Esophagus muscularis mucosa (tissue), 4 donors: ENCODE measurements around the gene TSHZ3. TPM values are rescaled to one million over a fixed set of nuclear protein-coding genes. Genes with fewer than 3 reads are reported as not detected.

Source experiments
- DNase-seq: peaks from one replicate; pipeline ENCODE4 v3.0.0-alpha.2; 2017; ENCODE audit errors: extremely low spot score
- H3K27ac ChIP-seq, 4 donors: fragments of 200-600 bp; sonication (generic); replicated peaks in 1 of 4; 1 replicate in 3 of 4; 2 replicates in 1 of 4; pipeline ENCODE4 v1.5.1; 2016 to 2019; ENCODE audit warnings: mild to moderate bottlenecking in 1 of 4
- H3K27me3 ChIP-seq, 4 donors: fragments of 200-600 bp; sonication (generic); one replicate each; pipeline versions ENCODE4 v1.5.1 to v1.6.0; 2016 to 2019
- H3K36me3 ChIP-seq, 4 donors: fragments of 200-600 bp; sonication (generic); one replicate each; pipeline ENCODE4 v1.5.1; 2016 to 2019
- H3K4me1 ChIP-seq, 4 donors: fragments of 200-600 bp; sonication (generic); one replicate each; pipeline ENCODE4 v1.5.1; 2016 to 2019
- H3K4me3 ChIP-seq, 4 donors: fragments of 200-600 bp; sonication (generic); 1 replicate in 2 of 4; 2 replicates in 2 of 4; pipeline ENCODE4 v1.5.1; 2016 to 2019; ENCODE audit warnings: mild to moderate bottlenecking in 4 of 4, moderate library complexity in 1 of 4
- H3K9me3 ChIP-seq, 4 donors: fragments of 200-600 bp; sonication (generic); 1 replicate in 3 of 4; 2 replicates in 1 of 4; pipeline ENCODE4 v1.5.1; 2016 to 2019
- CTCF ChIP-seq, 3 experiments: fragments of 200-600 bp in 2 of 3; fragments of 450-650 bp in 1 of 3; sonication (generic) in 2 of 3; IDR thresholded peaks; one replicate each; pipeline ENCODE4 v1.5.1; 2017 to 2019; ENCODE audit warnings: antibody characterized with exemption in 3 of 3, mild to moderate bottlenecking in 2 of 3, moderate library complexity in 1 of 3
- EP300 ChIP-seq: sonication (generic); formaldehyde crosslinking; IDR thresholded peaks from one replicate; pipeline ENCODE4 v1.6.1; 2017; ENCODE audit warnings: antibody characterized with exemption
- POLR2A ChIP-seq: fragments of 450-650 bp; IDR thresholded peaks from one replicate; pipeline ENCODE4 v1.6.1; 2017; ENCODE audit warnings: antibody characterized with exemption, moderate library complexity, mild to moderate bottlenecking, low read depth
- POLR2AphosphoS5 ChIP-seq, 2 donors: sonication (generic); formaldehyde crosslinking; IDR thresholded peaks; one replicate each; pipeline ENCODE4 v1.6.1; 2017; ENCODE audit warnings: antibody characterized with exemption in 2 of 2
- WGBS: methylation state at CpG from one replicate; pipeline ENCODE4 v1.1.5; 2018; 5-methylcytosine and 5-hydroxymethylcytosine counted together
- intact Hi-C: fragments of 100-400 bp; cut with DNase I; formaldehyde crosslinking; loops from one replicate; pipeline ENCODE4 v1.15.1; 2023
- total RNA-seq, 4 donors: library from RNA; depleted of rRNA; stranded (reverse); fragments of >200 nt; gene quantifications; one replicate each; pipeline versions ENCODE4 v1.1.0 to v1.2.1, GENCODE V29; 2016

Gene TSHZ3
- total RNA-seq, 4 donors from 2014 or later, result 17.1 to 45.5 (median 24.6) TPM

GRCh38 chr19:31290931-31291590 lies 58.2 kb downstream of the TSHZ3 start:
- no peak for DNase-seq
- H3K4me1 ChIP-seq, result peaks cover 0 to 21% (median 19%) of the 10 kb centered on the region in 4 donors
- peaks cover 0 to 6% (median 0%) of the 10 kb centered on the region in 4 donors for H3K36me3 ChIP-seq
- WGBS, result 85% methylated on average over 8 of the region's 8 CpGs
- intact Hi-C loops, result no loop called here
- H3K27ac ChIP-seq, result no peak overlapping the region
- H3K9me3 ChIP-seq, result no peaks in the 10 kb centered on the region
- TF ChIP-seq POLR2AphosphoS5 (IDR thresholded peaks at IDR 0.05), result no peak
- TF ChIP-seq CTCF (IDR thresholded peaks at IDR 0.05), result no peak
- TF ChIP-seq POLR2A, result no peak
- no peak for TF ChIP-seq EP300
- no peaks in the 10 kb centered on the region for H3K27me3 ChIP-seq
- no peak overlapping the region for H3K4me3 ChIP-seq

- Histone ChIP-seq H3K36me3 (peaks cover 0 to 6% (median 0%) of the 10 kb centered on the region in 4 donors), H3K4me1 (peaks cover 0 to 31% (median 22%) of the 10 kb centered on the region in 4 donors), H3K27me3 (no peaks in the 10 kb centered on the region), H3K9me3 (no peaks in the 10 kb centered on the region), H3K4me3 (no peak overlapping the region), H3K27ac (no peak overlapping the region)
- DNase-seq, result no peak
- WGBS, result 94% methylated on average over 4 of the region's 4 CpGs
- intact Hi-C loops, result no loop called here
- no peak for TF ChIP-seq POLR2AphosphoS5 (IDR thresholded peaks at IDR 0.05)
- TF ChIP-seq CTCF (IDR thresholded peaks at IDR 0.05), result no peak
- no peak for TF ChIP-seq POLR2A
- TF ChIP-seq EP300, result no peak
Observed at GRCh38 chr19:31289976-31290375, 59.3 kb downstream of the TSHZ3 start.

GRCh38 chr19:31289381-31289880 lies 59.8 kb downstream of the TSHZ3 start:
- H3K4me1 ChIP-seq, result peaks cover 0 to 35% (median 22%) of the 10 kb centered on the region in 4 donors

GRCh38 chr19:31286491-31286890 lies 62.7 kb downstream of the TSHZ3 start:
- intact Hi-C loops, result no loop called here
- no peak overlapping the region for H3K27ac ChIP-seq

More at GRCh38 chr19:31289381-31289880, 59.8 kb downstream of the TSHZ3 start:
- intact Hi-C loops, result no loop called here
- Histone ChIP-seq H3K27ac (no peak overlapping the region), H3K27me3 (no peaks in the 10 kb centered on the region), H3K36me3 (peaks cover 0 to 6% (median 0%) of the 10 kb centered on the region in 4 donors), H3K4me3 (no peak overlapping the region), H3K9me3 (no peaks in the 10 kb centered on the region)
- WGBS, result 93% methylated on average over 10 of the region's 10 CpGs
- TF ChIP-seq POLR2AphosphoS5 (IDR thresholded peaks at IDR 0.05) (no peak), EP300 (no peak), CTCF (IDR thresholded peaks at IDR 0.05) (no peak), POLR2A (no peak)
- no peak for DNase-seq

More at GRCh38 chr19:31286491-31286890, 62.7 kb downstream of the TSHZ3 start:
- H3K27me3 ChIP-seq, result no peaks in the 10 kb centered on the region
- DNase-seq, result no peak
- TF ChIP-seq POLR2AphosphoS5 (IDR thresholded peaks at IDR 0.05), result no peak
- no peak for TF ChIP-seq EP300
- TF ChIP-seq POLR2A, result no peak
- no peak for TF ChIP-seq CTCF (IDR thresholded peaks at IDR 0.05)
- no peak overlapping the region for H3K4me3 ChIP-seq
- peaks cover 0 to 47% (median 31%) of the 10 kb centered on the region in 4 donors for H3K4me1 ChIP-seq
- H3K9me3 ChIP-seq, result no peaks in the 10 kb centered on the region
- peaks cover 0 to 6% (median 0%) of the 10 kb centered on the region in 4 donors for H3K36me3 ChIP-seq
- WGBS, result 91% methylated on average over 8 of the region's 8 CpGs
